ENCODE results near the gene CEP57. TPM values are rescaled to one million over a fixed set of nuclear protein-coding genes. Genes with fewer than 3 reads are reported as not detected.

Gene CEP57
- total RNA-seq, 2 experiments from 2014 or later, result 43.5 to 46.6 TPM

- Mint-ChIP-seq H3K27me3 (no peaks in the 10 kb centered on the region), H3K4me3 (no peak overlapping the region), H3K36me3 (ENCODE audit: low read depth) (peaks cover 23% of the 10 kb centered on the region), H3K27ac (no peak overlapping the region), H3K4me1 (ENCODE audit: low read depth) (no peaks in the 10 kb centered on the region), H3K9me3 (no peaks in the 10 kb centered on the region)
- DNase-seq, result no peak
- ATAC-seq (ENCODE audit: poor library complexity), result no peak
- intact Hi-C loops (cut with DNase I, micrococcal nuclease), result loop anchor here in 1 of 2 experiments (5.0 to 10.0 kb wide), 3 partner anchors 792 to 1249 kb away; partner anchors contain the start of genes CWC15 and KDM4D
- Histone ChIP-seq H3K4me3 (ENCODE audit: low read length) (no peak overlapping the region), H3K27me3 (ENCODE audit: control insufficient read depth in 1 of 2, insufficient read depth in 2 of 2, low read length in 2 of 2) (no peaks in the 10 kb centered on the region), H3K4me1 (ENCODE audit: insufficient read depth, low read length) (no peaks in the 10 kb centered on the region), H3K36me3 (ENCODE audit: insufficient read depth, low read length) (peaks cover 7% of the 10 kb centered on the region), H3K27ac (ENCODE audit: low read depth in 1 of 2, low read length in 2 of 2) (no peak overlapping the region), H3K9me3 (ENCODE audit: control insufficient read depth in 1 of 2, insufficient read depth in 1 of 2, low read length in 2 of 2) (no peaks in the 10 kb centered on the region)
- TF ChIP-seq, protein P1, sequence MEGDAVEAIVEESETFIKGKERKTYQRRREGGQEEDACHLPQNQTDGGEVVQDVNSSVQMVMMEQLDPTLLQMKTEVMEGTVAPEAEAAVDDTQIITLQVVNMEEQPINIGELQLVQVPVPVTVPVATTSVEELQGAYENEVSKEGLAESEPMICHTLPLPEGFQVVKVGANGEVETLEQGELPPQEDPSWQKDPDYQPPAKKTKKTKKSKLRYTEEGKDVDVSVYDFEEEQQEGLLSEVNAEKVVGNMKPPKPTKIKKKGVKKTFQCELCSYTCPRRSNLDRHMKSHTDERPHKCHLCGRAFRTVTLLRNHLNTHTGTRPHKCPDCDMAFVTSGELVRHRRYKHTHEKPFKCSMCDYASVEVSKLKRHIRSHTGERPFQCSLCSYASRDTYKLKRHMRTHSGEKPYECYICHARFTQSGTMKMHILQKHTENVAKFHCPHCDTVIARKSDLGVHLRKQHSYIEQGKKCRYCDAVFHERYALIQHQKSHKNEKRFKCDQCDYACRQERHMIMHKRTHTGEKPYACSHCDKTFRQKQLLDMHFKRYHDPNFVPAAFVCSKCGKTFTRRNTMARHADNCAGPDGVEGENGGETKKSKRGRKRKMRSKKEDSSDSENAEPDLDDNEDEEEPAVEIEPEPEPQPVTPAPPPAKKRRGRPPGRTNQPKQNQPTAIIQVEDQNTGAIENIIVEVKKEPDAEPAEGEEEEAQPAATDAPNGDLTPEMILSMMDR (IDR thresholded peaks at IDR 0.05), result no peak
- ChIA-PET CTCF (no interaction called here), POLR2A (interaction anchor here (0.6 to 1.4 kb wide), 3 partner anchors 324 to 699 kb away, joined by 3 to 4 read pairs (median 3); partner anchors contain the start of genes CCDC82 and JRKL)
Observed at GRCh38 chr11:95766701-95767100, 23.6 kb upstream of the CEP57 start.

DNA sequence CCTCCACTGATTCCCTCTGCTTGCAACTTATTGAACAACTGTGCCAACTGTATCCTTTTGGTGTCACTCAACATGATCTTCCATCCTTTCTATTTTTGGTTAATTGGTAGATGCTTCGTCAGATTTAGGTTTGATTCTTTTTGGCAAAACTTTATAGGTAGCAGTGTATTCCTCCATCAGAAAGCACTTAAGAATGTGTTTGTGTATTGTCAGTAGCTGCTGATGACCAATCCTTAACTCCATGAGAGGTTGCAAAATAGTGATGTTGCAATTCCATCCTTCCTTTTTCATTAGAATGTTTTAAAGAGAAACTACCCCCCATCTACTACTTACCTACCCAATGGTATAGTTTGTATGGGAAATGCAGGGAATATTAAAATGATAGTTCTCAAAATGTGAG lies 22.8 kb upstream of the CEP57 start:
- DNase-seq (peak in 1 of 14 experiments; percentile 13), ATAC-seq (ENCODE audit: poor library complexity) (no peak)
- intact Hi-C loops (cut with DNase I, micrococcal nuclease), result loop anchor here in 1 of 2 experiments (5.0 to 10.0 kb wide), 3 partner anchors 793 to 1250 kb away; partner anchors contain the start of genes CWC15 and KDM4D
- H3K4me1 ChIP-seq (ENCODE audit: insufficient read depth, low read length), result no peaks in the 10 kb centered on the region
- no peak overlapping the region for H3K4me3 ChIP-seq (ENCODE audit: low read length)
- Mint-ChIP-seq H3K27ac (peak overlapping the region; percentile 1), H3K9me3 (no peaks in the 10 kb centered on the region), H3K4me1 (ENCODE audit: low read depth) (no peaks in the 10 kb centered on the region), H3K36me3 (ENCODE audit: low read depth) (peaks cover 31% of the 10 kb centered on the region), H3K4me3 (no peak overlapping the region), H3K27me3 (no peaks in the 10 kb centered on the region)
- TF ChIP-seq, protein P1 (IDR thresholded peaks at IDR 0.05), result no peak
- CTCF ChIA-PET, result interaction anchor here (1.1 kb wide), 1 partner anchor 615 kb away, joined by 3 read pairs; no protein-coding TSS in a partner anchor
- POLR2A ChIA-PET, result interaction anchor here (1.1 to 2.5 kb wide), 4 partner anchors 22 to 700 kb away, joined by 4 to 13 read pairs (median 6); partner anchors contain the start of genes CCDC82, CEP57, FAM76B and JRKL
- peaks cover 14% of the 10 kb centered on the region for H3K36me3 ChIP-seq (ENCODE audit: insufficient read depth, low read length)
- H3K9me3 ChIP-seq (ENCODE audit: control insufficient read depth in 1 of 2, insufficient read depth in 1 of 2, low read length in 2 of 2), result no peaks in the 10 kb centered on the region
- no peak overlapping the region for H3K27ac ChIP-seq (ENCODE audit: low read depth in 1 of 2, low read length in 2 of 2)
- no peaks in the 10 kb centered on the region for H3K27me3 ChIP-seq (ENCODE audit: control insufficient read depth in 1 of 2, insufficient read depth in 2 of 2, low read length in 2 of 2)

DNA sequence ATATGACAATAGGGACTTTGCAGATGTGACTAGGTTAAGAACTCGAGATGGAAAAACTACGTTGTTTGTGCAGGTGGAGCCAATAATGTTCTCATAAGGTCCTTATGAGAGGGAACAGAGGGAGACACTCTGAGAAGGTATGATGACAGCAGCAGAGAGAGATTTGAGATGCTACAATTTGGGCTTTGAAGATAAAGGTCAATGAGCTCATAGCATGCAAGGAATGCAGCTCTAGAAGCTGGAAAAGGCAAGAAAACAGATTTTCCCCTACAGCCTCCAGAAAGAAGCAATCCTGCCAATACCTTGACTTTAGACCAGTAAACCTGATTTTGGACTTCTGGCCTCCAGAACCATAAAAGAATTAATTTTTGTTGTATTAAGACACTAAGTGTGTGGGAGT lies 21.8 kb upstream of the CEP57 start:
- Mint-ChIP-seq H3K27ac (peak overlapping the region; percentile 1), H3K4me3 (no peak overlapping the region), H3K27me3 (no peaks in the 10 kb centered on the region), H3K9me3 (no peaks in the 10 kb centered on the region), H3K36me3 (ENCODE audit: low read depth) (peaks cover 36% of the 10 kb centered on the region), H3K4me1 (ENCODE audit: low read depth) (no peaks in the 10 kb centered on the region)
- Histone ChIP-seq H3K27ac (ENCODE audit: low read depth in 1 of 2, low read length in 2 of 2) (no peak overlapping the region), H3K4me1 (ENCODE audit: insufficient read depth, low read length) (no peaks in the 10 kb centered on the region), H3K4me3 (ENCODE audit: low read length) (no peak overlapping the region), H3K27me3 (ENCODE audit: control insufficient read depth in 1 of 2, insufficient read depth in 2 of 2, low read length in 2 of 2) (no peaks in the 10 kb centered on the region), H3K9me3 (ENCODE audit: control insufficient read depth in 1 of 2, insufficient read depth in 1 of 2, low read length in 2 of 2) (no peaks in the 10 kb centered on the region), H3K36me3 (ENCODE audit: insufficient read depth, low read length) (peaks cover 22% of the 10 kb centered on the region)
- DNase-seq, result no peak
- ATAC-seq (ENCODE audit: poor library complexity), result no peak
- TF ChIP-seq, protein P1 (IDR thresholded peaks at IDR 0.05), result no peak
- POLR2A ChIA-PET, result interaction anchor here (1.1 to 2.5 kb wide), 3 partner anchors 21 to 701 kb away, joined by 6 to 13 read pairs (median 6); partner anchors contain the start of genes CEP57 and FAM76B
- intact Hi-C loops (cut with DNase I, micrococcal nuclease), result loop anchor here in 1 of 2 experiments (5.0 to 10.0 kb wide), 3 partner anchors 794 to 1251 kb away; partner anchors contain the start of genes CWC15 and KDM4D
- CTCF ChIA-PET, result interaction anchor here (0.9 to 1.1 kb wide), 3 partner anchors 20 to 617 kb away, joined by 3 read pairs; no protein-coding TSS in a partner anchor
